ENCODE measurements around the gene ZNF668. TPM values are rescaled to one million over a fixed set of nuclear protein-coding genes. Genes with fewer than 3 reads are reported as not detected.
A peak's percentile ranks its signal among the peaks of the same experiment; 100 is the strongest.

The ZNF668 gene
- total and polyA plus RNA-seq, 2 of the 13 experiments (the other 11 are each of a cell fraction or from before 2014, with no cell fraction given): 3.8 to 9.8 TPM

- TF ChIP-seq SP2 (CRISPR knock-in tag; IDR thresholded peaks at IDR 0.05): peak; percentile 60; the same call in 1 of the 2 replicates
- TF ChIP-seq ZNF446 (CRISPR knock-in tag; IDR thresholded peaks at IDR 0.05): no peak
- TF ChIP-seq, protein P1, sequence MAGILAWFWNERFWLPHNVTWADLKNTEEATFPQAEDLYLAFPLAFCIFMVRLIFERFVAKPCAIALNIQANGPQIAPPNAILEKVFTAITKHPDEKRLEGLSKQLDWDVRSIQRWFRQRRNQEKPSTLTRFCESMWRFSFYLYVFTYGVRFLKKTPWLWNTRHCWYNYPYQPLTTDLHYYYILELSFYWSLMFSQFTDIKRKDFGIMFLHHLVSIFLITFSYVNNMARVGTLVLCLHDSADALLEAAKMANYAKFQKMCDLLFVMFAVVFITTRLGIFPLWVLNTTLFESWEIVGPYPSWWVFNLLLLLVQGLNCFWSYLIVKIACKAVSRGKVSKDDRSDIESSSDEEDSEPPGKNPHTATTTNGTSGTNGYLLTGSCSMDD (CRISPR knock-in tag; IDR thresholded peaks at IDR 0.05): 0 out of 2 replicates have a peak, but pooled peaks have one; percentile 40
- TF ChIP-seq MXD4 (CRISPR knock-in tag; IDR thresholded peaks at IDR 0.05): peak; percentile 94
- no peak for TF ChIP-seq GRHL1 (CRISPR knock-in tag; conservative IDR thresholded peaks at IDR 0.05)
- TF ChIP-seq ONECUT2 (CRISPR knock-in tag; IDR thresholded peaks at IDR 0.05): no peak
- TF ChIP-seq CBFB (CRISPR knock-in tag; IDR thresholded peaks at IDR 0.05): 0 out of 2 replicates have a peak, but pooled peaks have one; percentile 56
- TF ChIP-seq E2F1 (CRISPR knock-in tag; IDR thresholded peaks at IDR 0.05): no peak
- no peak for TF ChIP-seq RERE (CRISPR knock-in tag; IDR thresholded peaks at IDR 0.05; ENCODE audit: low read depth)
- TF ChIP-seq ZNF607 (CRISPR knock-in tag; IDR thresholded peaks at IDR 0.05; ENCODE audit: borderline replicate concordance): peak; percentile 79
- TF ChIP-seq ZNF564 (CRISPR knock-in tag; IDR thresholded peaks at IDR 0.05): no peak; the same call in 1 of the 2 replicates
- TF ChIP-seq PRDM10 (CRISPR knock-in tag; IDR thresholded peaks at IDR 0.05; ENCODE audit: low read depth): peak; percentile 43; the same call in 1 of the 2 replicates
These were observed 41.0 kb downstream of the ZNF668 start, which contains the start of gene STX4 (continued) for GRCh38 chr16:31032736-31033708.

Measured in HepG2 (cell line).